Thymus (tissue), 14 donors: ENCODE results near the gene RNU5B-1. TPM values are rescaled to one million over a fixed set of nuclear protein-coding genes. Genes with fewer than 3 reads are reported as not detected.

Experiments used
- DNase-seq, 9 donors: peaks; one replicate each; pipeline ENCODE4 v3.0.0-alpha.2; 2013; ENCODE audit warnings: low spot score in 9 of 9, low read depth in 6 of 9, missing footprints in 1 of 9
- H3K27ac ChIP-seq, 2 donors: one replicate each; pipeline ENCODE4 v1.5.1; 2013; ENCODE audit warnings: control low read depth in 1 of 2, low read depth in 1 of 2, low read length in 1 of 2, mild to moderate bottlenecking in 1 of 2, moderate library complexity in 1 of 2
- H3K27me3 ChIP-seq, 2 donors: one replicate each; pipeline ENCODE4 v1.5.1; 2013; ENCODE audit warnings: low read length in 1 of 2; ENCODE audit not compliant: control insufficient read depth in 2 of 2, insufficient read depth in 1 of 2
- H3K36me3 ChIP-seq, 2 donors: one replicate each; pipeline ENCODE4 v1.5.1; 2013; ENCODE audit warnings: low read length in 1 of 2, mild to moderate bottlenecking in 1 of 2, moderate library complexity in 1 of 2; ENCODE audit not compliant: control insufficient read depth in 2 of 2, insufficient read depth in 2 of 2
- H3K4me1 ChIP-seq, 2 donors: one replicate each; pipeline ENCODE4 v1.5.1; 2013; ENCODE audit warnings: low read length in 2 of 2; ENCODE audit not compliant: control insufficient read depth in 2 of 2, insufficient read depth in 2 of 2
- H3K4me3 ChIP-seq, 2 donors: one replicate each; pipeline ENCODE4 v1.5.1; 2013; ENCODE audit warnings: low read length in 2 of 2, control low read depth in 1 of 2, mild to moderate bottlenecking in 1 of 2
- H3K9me3 ChIP-seq, 2 donors: one replicate each; pipeline ENCODE4 v1.5.1; 2013; ENCODE audit warnings: low read length in 1 of 2, mild to moderate bottlenecking in 1 of 2; ENCODE audit not compliant: control insufficient read depth in 2 of 2, insufficient read depth in 1 of 2
- WGBS: extraction: QIAGEN DNeasy Blood & Tissue Kit; methylation state at CpG from one replicate; pipeline ENCODE4 v1.1.7; 2013; 5-methylcytosine and 5-hydroxymethylcytosine counted together
- long read RNA-seq, 10 donors: transcript quantifications; one replicate each; lab custom pipeline, GENCODE V29; 2026
- polyA plus RNA-seq: library from polyadenylated mRNA; stranded (reverse); fragments of 200-250 nt; gene quantifications from one replicate; pipeline ENCODE4 v1.2.3, GENCODE V29; 2013
- total RNA-seq: library from RNA; stranded (reverse); fragments of 120-200 nt; gene quantifications from one replicate; pipeline ENCODE4 v1.2.4, GENCODE V29; 2013
- donor health status: healthy.

Gene RNU5B-1
- total RNA-seq (2,123 TPM), polyA plus RNA-seq (not detected)
- long read RNA-seq, donor 1, result 0 reads
- long read RNA-seq, donor 2, result 0 reads
- long read RNA-seq, donor 3, transcript RNU5B-1-201 (1 exons, 116 nt), result major isoform, 6 of 6 reads
- long read RNA-seq, donor 3, partial matches to known transcripts, result 0 of 6 reads
- long read RNA-seq, donor 3, other reads (novel, unspliced or antisense), result 0 of 6 reads
- long read RNA-seq, donor 4, result 0 reads
- long read RNA-seq, donor 5, transcript RNU5B-1-201 (1 exons, 116 nt), result major isoform, 6 of 6 reads
- long read RNA-seq, donor 5, partial matches to known transcripts, result 0 of 6 reads
- long read RNA-seq, donor 5, other reads (novel, unspliced or antisense), result 0 of 6 reads
- long read RNA-seq, donor 6, partial matches to known transcripts, result 0 of 1 reads
- long read RNA-seq, donor 6, other reads (novel, unspliced or antisense), result 0 of 1 reads
- long read RNA-seq, donor 7, partial matches to known transcripts, result 0 of 2 reads
- long read RNA-seq, donor 7, other reads (novel, unspliced or antisense), result 0 of 2 reads
- long read RNA-seq, donor 8, result 0 reads
- long read RNA-seq, donor 9, partial matches to known transcripts, result 0 of 3 reads
- long read RNA-seq, donor 9, other reads (novel, unspliced or antisense), result 0 of 3 reads
- long read RNA-seq, donor 10, partial matches to known transcripts, result 0 of 2 reads
- long read RNA-seq, donor 10, other reads (novel, unspliced or antisense), result 0 of 2 reads

GRCh38 chr15:65304381-65305149 lies at the start of gene RNU5B-1:
RNU5B-1 (plus strand) TSS chr15:65304677.
- Histone ChIP-seq H3K9me3 (peaks cover 0 to 4% of the 10 kb centered on the region in 2 donors), H3K4me1 (peaks cover 4 to 23% of the 10 kb centered on the region in 2 donors), H3K4me3 (peak within 1 kb of the TSS; percentile 70 to 73), H3K27me3 (no peaks in the 10 kb centered on the region), H3K27ac (peak within 1 kb of the TSS; percentile 92 to 94), H3K36me3 (no peaks in the 10 kb centered on the region)
- DNase-seq, result peak in 8 of 9 donors; percentile 78 to 95 (median 90)
- WGBS, result under 1% methylated on average over 24 of the region's 24 CpGs

- 79% methylated on average over 1 of the region's 1 CpG for WGBS
- H3K4me3 ChIP-seq, result no peak overlapping the region
- peaks cover 0 to 9% of the 10 kb centered on the region in 2 donors for H3K4me1 ChIP-seq
- peaks cover 16 to 20% of the 10 kb centered on the region in 2 donors for H3K36me3 ChIP-seq
- H3K27me3 ChIP-seq, result no peaks in the 10 kb centered on the region
- no peaks in the 10 kb centered on the region for H3K9me3 ChIP-seq
- H3K27ac ChIP-seq, result no peak overlapping the region
- no peak for DNase-seq
These were observed 49.7 kb upstream of the RNU5B-1 start for GRCh38 chr15:65254758-65255157.

- peaks cover 24 to 29% of the 10 kb centered on the region in 2 donors for H3K36me3 ChIP-seq
- WGBS, result 97% methylated on average over 7 of the region's 7 CpGs
- no peaks in the 10 kb centered on the region for H3K9me3 ChIP-seq
- H3K27me3 ChIP-seq, result no peaks in the 10 kb centered on the region
- no peak overlapping the region for H3K4me3 ChIP-seq
- H3K4me1 ChIP-seq, result peaks cover 0 to 1% of the 10 kb centered on the region in 2 donors
- no peak for DNase-seq
- H3K27ac ChIP-seq, result no peak overlapping the region
These were observed 48.9 kb upstream of the RNU5B-1 start for GRCh38 chr15:65255486-65256140.

- Histone ChIP-seq H3K4me3 (no peak overlapping the region), H3K27ac (peak overlapping the region in 1 of 2 donors; percentile 3), H3K4me1 (no peaks in the 10 kb centered on the region), H3K9me3 (no peaks in the 10 kb centered on the region), H3K27me3 (no peaks in the 10 kb centered on the region), H3K36me3 (peaks cover 37 to 39% of the 10 kb centered on the region in 2 donors)
- WGBS, result 84% methylated on average over 5 of the region's 5 CpGs
- DNase-seq, result no peak
These were observed 45.9 kb upstream of the RNU5B-1 start for GRCh38 chr15:65258375-65259262.

- no peaks in the 10 kb centered on the region for H3K4me1 ChIP-seq
- no peak overlapping the region for H3K27ac ChIP-seq
- no peaks in the 10 kb centered on the region for H3K27me3 ChIP-seq
- H3K36me3 ChIP-seq, result peaks cover 37 to 41% of the 10 kb centered on the region in 2 donors
- H3K4me3 ChIP-seq, result no peak overlapping the region
- 95% methylated on average over 7 of the region's 7 CpGs for WGBS
- no peak for DNase-seq
- H3K9me3 ChIP-seq, result no peaks in the 10 kb centered on the region
These were observed 45.1 kb upstream of the RNU5B-1 start for GRCh38 chr15:65259367-65259797.

- peaks cover 37 to 41% of the 10 kb centered on the region in 2 donors for H3K36me3 ChIP-seq
- WGBS, result 96% methylated on average over 6 of the region's 6 CpGs
- H3K27me3 ChIP-seq, result no peaks in the 10 kb centered on the region
- no peaks in the 10 kb centered on the region for H3K4me1 ChIP-seq
- no peak overlapping the region for H3K4me3 ChIP-seq
- H3K9me3 ChIP-seq, result no peaks in the 10 kb centered on the region
- DNase-seq, result no peak
- no peak overlapping the region for H3K27ac ChIP-seq
These were observed 43.5 kb upstream of the RNU5B-1 start for GRCh38 chr15:65260968-65261367.

- Histone ChIP-seq H3K9me3 (no peaks in the 10 kb centered on the region), H3K36me3 (peaks cover 41 to 43% of the 10 kb centered on the region in 2 donors), H3K4me3 (no peak overlapping the region), H3K27me3 (no peaks in the 10 kb centered on the region), H3K4me1 (no peaks in the 10 kb centered on the region), H3K27ac (no peak overlapping the region)
- no peak for DNase-seq
- WGBS, result 97% methylated on average over 4 of the region's 4 CpGs
These were observed 41.2 kb upstream of the RNU5B-1 start for GRCh38 chr15:65263313-65263712.

- H3K9me3 ChIP-seq, result no peaks in the 10 kb centered on the region
- H3K4me3 ChIP-seq, result no peak overlapping the region
- peaks cover 31 to 33% of the 10 kb centered on the region in 2 donors for H3K36me3 ChIP-seq
- no peak overlapping the region for H3K27ac ChIP-seq
- no peaks in the 10 kb centered on the region for H3K27me3 ChIP-seq
- DNase-seq, result no peak
- WGBS, result 94% methylated on average over 2 of the region's 2 CpGs
- H3K4me1 ChIP-seq, result no peaks in the 10 kb centered on the region
These were observed 39.5 kb upstream of the RNU5B-1 start for GRCh38 chr15:65264863-65265430.
